HCT116 (cell line): ENCODE measurements around the gene NPW. TPM values are rescaled to one million over a fixed set of nuclear protein-coding genes. Genes with fewer than 3 reads are reported as not detected.

Source experiments
- CBX3 ChIP-seq: IDR thresholded peaks from 2 replicates; pipeline ENCODE4 v1.6.1; 2012; ENCODE audit warnings: low read depth
- EGR1 ChIP-seq: IDR thresholded peaks from 2 replicates; pipeline ENCODE4 v1.6.1; 2012; ENCODE audit warnings: low read depth
- JUND ChIP-seq: IDR thresholded peaks from 2 replicates; pipeline ENCODE4 v1.6.1; 2012
- RAD21 ChIP-seq: IDR thresholded peaks from 2 replicates; pipeline ENCODE4 v1.6.1; 2012; ENCODE audit warnings: low read depth, mild to moderate bottlenecking
- SP1 ChIP-seq: IDR thresholded peaks from 2 replicates; pipeline ENCODE4 v1.6.1; 2012; ENCODE audit warnings: low read depth
- SRF ChIP-seq: IDR thresholded peaks from 2 replicates; pipeline ENCODE4 v1.6.1; 2012; ENCODE audit warnings: low read depth
- YY1 ChIP-seq: IDR thresholded peaks from 2 replicates; pipeline ENCODE4 v1.6.1; 2011; ENCODE audit warnings: low read length, low read depth, moderate library complexity, mild to moderate bottlenecking; ENCODE audit not compliant: insufficient replicate concordance; ENCODE audit errors: extremely low read depth
- ZNF274 ChIP-seq: fragments of 200-500 bp; sonication (Bioruptor generic); IDR thresholded peaks from 2 replicates; pipeline ENCODE4 v1.6.1; 2014; ENCODE audit warnings: mild to moderate bottlenecking, low read depth, low read length, inconsistent platforms
- total RNA-seq: library from RNA; stranded (reverse); gene quantifications from one replicate; pipeline ENCODE4 v1.2.1, GENCODE V29; 2021; ENCODE audit not compliant: unreplicated experiment
- TF ChIP-seq, protein P1 (sequence below): IDR thresholded peaks from 2 replicates; pipeline ENCODE4 v1.6.1; 2011; ENCODE audit warnings: mild to moderate bottlenecking, low read length, moderate library complexity; ENCODE audit not compliant: insufficient replicate concordance; ENCODE audit errors: extremely low read depth
- TF ChIP-seq, protein P2 (sequence below): IDR thresholded peaks from 2 replicates; pipeline ENCODE4 v1.6.1; 2012
- TF ChIP-seq, protein P3 (sequence below): IDR thresholded peaks from 2 replicates; pipeline ENCODE4 v1.6.1; 2012; ENCODE audit warnings: low read depth

Gene NPW
- total RNA-seq, 1 experiment from 2014 or later = 226 TPM

DNA sequence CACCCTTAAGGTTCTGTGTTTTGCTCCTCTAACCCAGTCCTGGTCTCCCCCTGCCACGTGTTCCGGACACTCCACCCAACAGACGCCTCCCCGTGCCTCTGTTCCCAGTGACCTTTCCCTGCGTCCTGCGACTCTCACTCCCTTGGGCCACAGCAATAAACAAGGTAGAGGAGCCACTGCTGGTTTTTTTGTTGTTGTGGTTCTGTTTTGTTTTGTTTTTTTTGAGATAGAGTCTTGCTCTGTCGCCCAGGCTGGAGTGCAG is 3.7 kb upstream of the NPW start (continued):
- TF ChIP-seq, protein P1, sequence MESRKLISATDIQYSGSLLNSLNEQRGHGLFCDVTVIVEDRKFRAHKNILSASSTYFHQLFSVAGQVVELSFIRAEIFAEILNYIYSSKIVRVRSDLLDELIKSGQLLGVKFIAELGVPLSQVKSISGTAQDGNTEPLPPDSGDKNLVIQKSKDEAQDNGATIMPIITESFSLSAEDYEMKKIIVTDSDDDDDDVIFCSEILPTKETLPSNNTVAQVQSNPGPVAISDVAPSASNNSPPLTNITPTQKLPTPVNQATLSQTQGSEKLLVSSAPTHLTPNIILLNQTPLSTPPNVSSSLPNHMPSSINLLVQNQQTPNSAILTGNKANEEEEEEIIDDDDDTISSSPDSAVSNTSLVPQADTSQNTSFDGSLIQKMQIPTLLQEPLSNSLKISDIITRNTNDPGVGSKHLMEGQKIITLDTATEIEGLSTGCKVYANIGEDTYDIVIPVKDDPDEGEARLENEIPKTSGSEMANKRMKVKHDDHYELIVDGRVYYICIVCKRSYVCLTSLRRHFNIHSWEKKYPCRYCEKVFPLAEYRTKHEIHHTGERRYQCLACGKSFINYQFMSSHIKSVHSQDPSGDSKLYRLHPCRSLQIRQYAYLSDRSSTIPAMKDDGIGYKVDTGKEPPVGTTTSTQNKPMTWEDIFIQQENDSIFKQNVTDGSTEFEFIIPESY = no peak
- no peak for TF ChIP-seq CBX3
- TF ChIP-seq EGR1 = no peak
- no peak for TF ChIP-seq ZNF274
- TF ChIP-seq, protein P2, sequence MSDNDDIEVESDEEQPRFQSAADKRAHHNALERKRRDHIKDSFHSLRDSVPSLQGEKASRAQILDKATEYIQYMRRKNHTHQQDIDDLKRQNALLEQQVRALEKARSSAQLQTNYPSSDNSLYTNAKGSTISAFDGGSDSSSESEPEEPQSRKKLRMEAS = no peak
- TF ChIP-seq JUND = no peak
- TF ChIP-seq, protein P3, sequence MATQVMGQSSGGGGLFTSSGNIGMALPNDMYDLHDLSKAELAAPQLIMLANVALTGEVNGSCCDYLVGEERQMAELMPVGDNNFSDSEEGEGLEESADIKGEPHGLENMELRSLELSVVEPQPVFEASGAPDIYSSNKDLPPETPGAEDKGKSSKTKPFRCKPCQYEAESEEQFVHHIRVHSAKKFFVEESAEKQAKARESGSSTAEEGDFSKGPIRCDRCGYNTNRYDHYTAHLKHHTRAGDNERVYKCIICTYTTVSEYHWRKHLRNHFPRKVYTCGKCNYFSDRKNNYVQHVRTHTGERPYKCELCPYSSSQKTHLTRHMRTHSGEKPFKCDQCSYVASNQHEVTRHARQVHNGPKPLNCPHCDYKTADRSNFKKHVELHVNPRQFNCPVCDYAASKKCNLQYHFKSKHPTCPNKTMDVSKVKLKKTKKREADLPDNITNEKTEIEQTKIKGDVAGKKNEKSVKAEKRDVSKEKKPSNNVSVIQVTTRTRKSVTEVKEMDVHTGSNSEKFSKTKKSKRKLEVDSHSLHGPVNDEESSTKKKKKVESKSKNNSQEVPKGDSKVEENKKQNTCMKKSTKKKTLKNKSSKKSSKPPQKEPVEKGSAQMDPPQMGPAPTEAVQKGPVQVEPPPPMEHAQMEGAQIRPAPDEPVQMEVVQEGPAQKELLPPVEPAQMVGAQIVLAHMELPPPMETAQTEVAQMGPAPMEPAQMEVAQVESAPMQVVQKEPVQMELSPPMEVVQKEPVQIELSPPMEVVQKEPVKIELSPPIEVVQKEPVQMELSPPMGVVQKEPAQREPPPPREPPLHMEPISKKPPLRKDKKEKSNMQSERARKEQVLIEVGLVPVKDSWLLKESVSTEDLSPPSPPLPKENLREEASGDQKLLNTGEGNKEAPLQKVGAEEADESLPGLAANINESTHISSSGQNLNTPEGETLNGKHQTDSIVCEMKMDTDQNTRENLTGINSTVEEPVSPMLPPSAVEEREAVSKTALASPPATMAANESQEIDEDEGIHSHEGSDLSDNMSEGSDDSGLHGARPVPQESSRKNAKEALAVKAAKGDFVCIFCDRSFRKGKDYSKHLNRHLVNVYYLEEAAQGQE = no peak
- TF ChIP-seq SRF = no peak
- no peak for TF ChIP-seq SP1
- no peak for TF ChIP-seq RAD21
- no peak for TF ChIP-seq YY1
